ENCODE data around the gene BICD1.
"Not testable (repeated sequence)": the region's sequence is repeated elsewhere in the genome, so short reads cannot be mapped to it uniquely, and the experiment has no call there.

The BICD1 gene

GRCh38 chr12:32089586-32089985 lies 17.1 kb upstream of the BICD1 start:
- Histone ChIP-seq H3K9ac (no peak overlapping the region), H3K4me3 (IDR thresholded peaks at IDR 0.05; ENCODE audit: insufficient read depth, low read depth, low read length) (no peak overlapping the region), H3K4me1 (ENCODE audit: low read depth, poor library complexity, severe bottlenecking) (peaks cover 4% of the 10 kb centered on the region), H3K4me2 (no peak overlapping the region), H3K79me2 (ENCODE audit: insufficient read depth, low read depth) (no peaks in the 10 kb centered on the region), H4K20me1 (ENCODE audit: insufficient read depth) (no peaks in the 10 kb centered on the region), H3K27ac (no peak overlapping the region), H3K36me3 (ENCODE audit: insufficient read depth) (no peaks in the 10 kb centered on the region), H2AFZ (ENCODE audit: low read depth) (no peak overlapping the region), H3K27me3 (ENCODE audit: insufficient read depth, low read depth) (no peaks in the 10 kb centered on the region)
- no peak for TF ChIP-seq CTCF (conservative IDR thresholded peaks at IDR 0.05; ENCODE audit: low read depth, low read length)

- Histone ChIP-seq H3K36me3 (ENCODE audit: insufficient read depth) (no peaks in the 10 kb centered on the region), H3K79me2 (ENCODE audit: insufficient read depth, low read depth) (no peaks in the 10 kb centered on the region), H3K9ac (no peak overlapping the region), H4K20me1 (ENCODE audit: insufficient read depth) (no peaks in the 10 kb centered on the region), H3K27me3 (ENCODE audit: insufficient read depth, low read depth) (no peaks in the 10 kb centered on the region), H3K4me3 (IDR thresholded peaks at IDR 0.05; ENCODE audit: insufficient read depth, low read depth, low read length) (no peak overlapping the region), H3K27ac (no peak overlapping the region), H3K4me2 (no peak overlapping the region), H2AFZ (ENCODE audit: low read depth) (no peak overlapping the region), H3K4me1 (ENCODE audit: low read depth, poor library complexity, severe bottlenecking) (peaks cover 4% of the 10 kb centered on the region)
- TF ChIP-seq CTCF (conservative IDR thresholded peaks at IDR 0.05; ENCODE audit: low read depth, low read length) = no peak
These were observed 15.0 kb upstream of the BICD1 start for GRCh38 chr12:32091696-32092095.

- H3K79me2 ChIP-seq (ENCODE audit: insufficient read depth, low read depth) = no peaks in the 10 kb centered on the region
- no peak overlapping the region for H3K4me3 ChIP-seq (IDR thresholded peaks at IDR 0.05; ENCODE audit: insufficient read depth, low read depth, low read length)
- no peaks in the 10 kb centered on the region for H3K4me1 ChIP-seq (ENCODE audit: low read depth, poor library complexity, severe bottlenecking)
- no peaks in the 10 kb centered on the region for H3K27me3 ChIP-seq (ENCODE audit: insufficient read depth, low read depth)
- H2AFZ ChIP-seq (ENCODE audit: low read depth) = no peak overlapping the region
- no peak overlapping the region for H3K9ac ChIP-seq
- H4K20me1 ChIP-seq (ENCODE audit: insufficient read depth) = no peaks in the 10 kb centered on the region
- H3K36me3 ChIP-seq (ENCODE audit: insufficient read depth) = no peaks in the 10 kb centered on the region
- no peak for TF ChIP-seq CTCF (conservative IDR thresholded peaks at IDR 0.05; ENCODE audit: low read depth, low read length)
- H3K27ac ChIP-seq = no peak overlapping the region
- H3K4me2 ChIP-seq = no peak overlapping the region
These were observed 8.5 kb upstream of the BICD1 start for GRCh38 chr12:32098112-32098511.

GRCh38 chr12:32099275-32099674 lies 7.4 kb upstream of the BICD1 start:
- not testable (repeated sequence) for H3K4me2 ChIP-seq; H3K36me3 ChIP-seq (ENCODE audit: insufficient read depth); H3K27me3 ChIP-seq (ENCODE audit: insufficient read depth, low read depth); H3K9ac ChIP-seq; H3K27ac ChIP-seq; H4K20me1 ChIP-seq (ENCODE audit: insufficient read depth); H3K4me1 ChIP-seq (ENCODE audit: low read depth, poor library complexity, severe bottlenecking); H3K79me2 ChIP-seq (ENCODE audit: insufficient read depth, low read depth); H2AFZ ChIP-seq (ENCODE audit: low read depth); H3K4me3 ChIP-seq (IDR thresholded peaks at IDR 0.05; ENCODE audit: insufficient read depth, low read depth, low read length)

GRCh38 chr12:32100361-32100760 lies 6.3 kb upstream of the BICD1 start:
- Histone ChIP-seq H3K4me3 (IDR thresholded peaks at IDR 0.05; ENCODE audit: insufficient read depth, low read depth, low read length) (no peak overlapping the region), H3K36me3 (ENCODE audit: insufficient read depth) (no peaks in the 10 kb centered on the region), H3K27me3 (ENCODE audit: insufficient read depth, low read depth) (no peaks in the 10 kb centered on the region), H4K20me1 (ENCODE audit: insufficient read depth) (no peaks in the 10 kb centered on the region), H3K9ac (no peak overlapping the region), H3K4me1 (ENCODE audit: low read depth, poor library complexity, severe bottlenecking) (no peaks in the 10 kb centered on the region), H2AFZ (ENCODE audit: low read depth) (no peak overlapping the region), H3K4me2 (no peak overlapping the region), H3K79me2 (ENCODE audit: insufficient read depth, low read depth) (no peaks in the 10 kb centered on the region), H3K27ac (no peak overlapping the region)
- TF ChIP-seq CTCF (conservative IDR thresholded peaks at IDR 0.05; ENCODE audit: low read depth, low read length) = no peak

Measured in KMS-11 (cell line).